GM19324 (cell line): Measurements from ENCODE around the gene LRMDA.

Source experiments
- ATAC-seq: cut with Tn5 transposase; IDR thresholded peaks from one replicate; pipeline ENCODE4 v1.9.1; 2021; ENCODE audit warnings: mild to moderate bottlenecking, moderate library complexity; ENCODE audit not compliant: unreplicated experiment, low FRiP score

LRMDA gene

DNA sequence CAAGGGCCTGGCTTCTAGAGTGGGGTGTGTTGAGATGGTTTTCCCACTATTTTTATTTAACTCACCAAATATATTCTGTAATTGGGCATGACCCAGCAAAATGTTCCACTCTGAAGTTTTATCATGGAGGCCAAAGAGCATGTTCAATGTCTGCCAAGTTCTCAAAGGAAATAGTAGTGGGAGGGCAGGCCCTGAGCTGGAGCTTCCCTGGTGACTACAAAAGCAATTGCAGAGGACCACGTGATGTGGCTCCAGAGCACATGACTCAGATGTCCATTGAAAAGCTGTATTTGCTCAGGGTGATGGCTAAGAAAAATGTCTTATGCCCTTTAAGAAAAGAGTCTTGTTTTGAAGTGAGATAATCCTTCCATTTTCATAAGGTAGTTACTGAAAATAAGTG lies 1024.8 kb downstream of the LRMDA start:
- ATAC-seq: no peak

DNA sequence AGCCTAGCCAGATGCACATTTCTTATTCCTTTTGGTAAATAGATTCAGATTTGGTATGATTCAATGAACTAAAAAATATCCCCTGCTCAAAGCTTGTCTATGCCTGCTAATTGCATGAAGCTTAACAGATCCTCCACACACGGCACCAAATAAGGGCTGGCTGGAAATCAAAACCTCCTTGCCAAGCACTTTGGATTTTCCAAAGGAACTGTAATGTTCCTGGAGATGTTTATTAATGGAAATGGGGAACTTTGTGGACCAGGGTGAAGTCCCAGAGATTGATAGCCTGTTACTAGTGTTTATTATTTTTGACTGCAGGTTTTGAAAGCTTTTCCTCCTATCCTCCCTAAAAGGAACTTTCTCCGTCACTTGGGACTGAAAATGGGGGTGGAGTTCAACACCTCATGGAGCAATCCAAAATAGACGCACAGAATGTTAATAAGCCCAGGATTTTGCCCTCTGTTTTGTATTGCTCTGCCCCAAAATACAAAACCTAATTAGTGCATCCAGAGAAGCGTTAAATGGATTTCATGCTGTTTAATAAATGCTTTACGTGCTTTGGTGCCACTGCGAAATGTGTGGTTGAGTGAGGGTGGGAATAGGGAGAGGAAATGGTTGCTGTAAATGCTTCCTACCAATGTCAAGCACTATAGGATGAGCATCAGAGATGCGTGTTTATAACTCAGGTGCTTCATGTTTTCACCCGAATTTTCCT lies 1027.7 kb downstream of the LRMDA start:
- no peak for ATAC-seq

DNA sequence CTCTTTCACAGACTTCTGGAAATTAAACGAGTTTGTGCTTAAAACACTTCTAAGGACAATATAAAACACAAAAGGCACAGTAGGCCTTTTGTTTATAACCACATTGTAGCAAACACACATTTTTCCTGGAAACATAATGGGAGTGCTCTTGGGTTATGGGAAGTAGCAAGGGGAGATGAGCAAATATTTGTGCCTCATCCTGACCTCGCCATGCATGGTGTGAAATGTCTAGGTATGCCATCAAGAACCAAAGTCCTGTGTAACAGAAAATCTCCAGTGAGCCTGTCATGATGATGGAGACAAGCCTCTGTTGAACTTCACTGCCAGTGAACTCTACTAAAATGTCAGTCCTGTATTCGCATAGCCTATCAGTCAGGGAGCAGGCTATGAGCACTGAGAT lies 1029.6 kb downstream of the LRMDA start:
- ATAC-seq: no peak

DNA sequence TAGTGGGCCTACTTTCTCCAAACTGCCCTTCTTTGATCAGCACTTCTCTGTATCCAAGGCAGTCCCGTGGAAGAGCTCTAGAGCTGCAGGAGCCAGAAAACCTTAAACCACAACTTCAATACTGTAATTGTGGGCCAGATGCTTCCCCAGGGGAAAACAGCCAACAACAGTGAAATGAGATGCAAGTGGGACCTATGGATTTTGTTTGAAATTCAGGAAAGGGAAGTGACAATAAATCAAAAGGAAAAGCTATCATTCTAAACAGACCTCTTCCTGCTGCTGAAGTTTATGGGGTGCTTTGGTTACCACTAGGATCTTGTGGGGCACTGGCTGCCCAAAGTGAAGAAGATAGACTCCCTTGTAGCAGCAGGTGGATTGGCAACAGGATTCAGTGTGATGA lies 1031.7 kb downstream of the LRMDA start:
- ATAC-seq: no peak

DNA sequence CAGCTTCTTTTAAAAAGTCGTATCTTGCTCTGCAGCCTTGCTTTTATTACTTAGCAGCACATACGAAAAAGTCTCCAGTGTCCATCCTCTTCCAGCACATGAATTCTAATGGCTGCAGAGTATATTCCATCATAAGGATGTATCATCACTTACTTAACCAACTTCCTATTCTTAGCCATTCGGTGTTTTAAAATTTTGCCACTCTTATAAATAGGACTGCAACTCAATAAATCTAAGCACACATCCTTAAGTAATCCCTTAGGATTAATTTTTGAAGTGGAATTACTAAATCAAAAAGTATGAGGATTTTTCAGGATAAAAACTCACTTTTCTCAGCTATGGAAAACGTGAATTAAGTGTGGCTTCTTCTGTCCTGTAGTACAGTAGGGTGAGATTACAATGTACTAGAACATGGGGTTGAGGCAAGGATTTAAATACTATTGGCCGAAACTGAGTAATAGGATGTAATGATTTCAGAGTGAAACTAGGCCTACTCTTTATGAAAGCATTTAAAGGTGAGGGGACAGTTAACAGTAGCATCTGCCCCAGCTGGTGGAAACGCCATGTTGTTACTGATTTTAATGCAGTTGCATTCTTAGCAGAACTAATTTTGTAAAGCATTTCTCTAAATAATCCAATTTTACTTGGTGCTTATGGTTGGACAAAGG lies 1035.5 kb downstream of the LRMDA start:
- ATAC-seq: no peak

- ATAC-seq: no peak
These were observed 1038.3 kb downstream of the LRMDA start for GRCh38 chr10:76469675-76470074.

- no peak for ATAC-seq
These were observed 1047.8 kb downstream of the LRMDA start for GRCh38 chr10:76479103-76479790.

DNA sequence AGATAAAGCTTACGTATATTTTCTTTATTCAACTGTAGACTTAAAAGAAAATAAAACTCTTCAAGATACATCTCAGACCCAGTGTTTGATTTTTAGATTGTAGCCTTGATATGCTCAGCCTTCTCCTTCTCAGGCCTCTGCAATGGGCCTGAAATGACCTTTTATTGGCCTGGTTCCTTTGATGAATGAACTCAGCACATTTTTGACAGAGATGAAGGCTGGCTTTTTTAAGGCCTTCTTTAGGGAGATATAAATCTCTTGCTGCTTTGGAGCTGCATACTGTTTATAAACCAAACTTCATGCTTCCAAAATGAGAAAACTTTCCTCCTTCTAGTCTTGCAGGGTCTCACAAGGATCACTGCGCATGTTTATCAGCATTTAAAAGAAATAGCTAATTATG lies 1049.8 kb downstream of the LRMDA start:
- ATAC-seq: no peak

DNA sequence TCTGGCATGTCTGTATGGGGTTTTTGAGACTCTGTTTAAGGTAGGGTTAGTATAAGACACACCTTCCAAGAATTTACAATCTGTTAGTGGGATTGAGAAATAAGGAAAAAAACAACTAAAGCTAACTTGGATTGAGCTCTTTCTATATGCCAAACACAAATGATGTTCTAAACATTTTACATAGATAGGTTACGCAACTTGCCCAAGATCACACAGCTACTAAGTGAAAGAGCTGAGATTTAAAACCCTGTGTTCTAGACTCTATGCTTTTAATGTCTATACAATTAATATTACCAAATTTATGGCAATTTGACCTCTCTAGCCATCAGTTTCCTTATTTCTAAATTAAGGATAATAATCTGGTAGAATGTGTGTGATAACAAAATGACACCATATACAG lies 1056.2 kb downstream of the LRMDA start:
- ATAC-seq: no peak

GRCh38 chr10:76488602-76489001 lies 1057.2 kb downstream of the LRMDA start:
- no peak for ATAC-seq

- no peak for ATAC-seq
These were observed 1059.8 kb downstream of the LRMDA start for GRCh38 chr10:76491216-76491615.

DNA sequence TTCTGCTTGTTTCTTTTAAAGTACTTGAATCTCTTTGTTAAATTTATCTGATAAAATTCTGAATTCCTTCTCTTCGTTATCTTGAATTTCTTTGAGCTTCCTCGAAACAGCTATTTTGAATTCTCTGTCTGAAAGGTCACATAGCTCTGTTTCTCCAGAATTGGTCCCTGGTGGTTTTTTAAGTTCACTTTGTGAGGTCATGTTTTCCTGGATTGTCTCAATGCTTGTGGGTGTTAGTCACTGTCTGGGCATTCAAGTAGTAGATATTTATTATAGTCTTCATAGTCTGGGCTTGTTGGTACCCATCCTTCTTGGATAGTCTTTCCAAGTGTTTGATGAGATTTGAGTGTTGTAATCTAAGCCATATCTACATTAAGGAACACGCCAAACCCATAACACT lies 1060.6 kb downstream of the LRMDA start:
- no peak for ATAC-seq

DNA sequence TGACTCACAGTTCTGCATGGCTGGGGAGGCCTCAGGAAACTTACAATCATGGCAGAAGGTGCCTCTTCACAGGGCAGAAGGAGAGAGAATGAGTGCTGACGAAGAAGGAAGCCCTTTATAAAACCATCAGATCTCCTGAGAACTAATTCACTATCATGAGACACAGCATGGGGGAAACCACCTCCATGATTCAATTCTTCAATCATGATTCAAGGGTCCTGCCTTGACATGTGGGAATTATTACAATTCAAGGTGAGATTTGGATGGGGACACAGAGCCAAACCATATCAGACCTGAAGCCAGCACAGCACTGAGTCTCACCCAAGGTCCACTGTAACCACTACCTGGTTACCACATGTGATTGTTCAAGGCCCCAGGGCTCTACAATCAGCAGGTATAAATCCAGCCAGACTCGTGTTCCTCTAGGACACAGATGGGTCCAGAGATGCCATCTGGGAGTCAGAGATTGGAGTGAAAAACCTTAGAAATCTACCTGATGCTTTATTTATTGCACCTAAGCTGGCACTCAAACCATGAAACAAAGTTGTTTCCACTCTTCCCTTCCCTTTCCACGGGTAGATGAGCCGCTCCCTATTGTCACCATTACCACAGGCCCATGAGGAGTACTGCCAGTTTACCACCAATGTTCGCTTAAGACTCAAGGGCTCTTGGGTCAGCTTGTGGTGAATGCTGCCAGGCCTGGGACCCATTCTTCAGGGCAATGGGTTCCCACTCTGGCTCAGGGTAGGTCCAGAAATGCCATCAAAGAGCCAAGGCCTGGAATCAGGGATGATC lies 1061.5 kb downstream of the LRMDA start:
- no peak for ATAC-seq

GRCh38 chr10:76497666-76498065 lies 1066.2 kb downstream of the LRMDA start:
- no peak for ATAC-seq

- no peak for ATAC-seq
These were observed 1073.4 kb downstream of the LRMDA start for GRCh38 chr10:76504823-76505222.

DNA sequence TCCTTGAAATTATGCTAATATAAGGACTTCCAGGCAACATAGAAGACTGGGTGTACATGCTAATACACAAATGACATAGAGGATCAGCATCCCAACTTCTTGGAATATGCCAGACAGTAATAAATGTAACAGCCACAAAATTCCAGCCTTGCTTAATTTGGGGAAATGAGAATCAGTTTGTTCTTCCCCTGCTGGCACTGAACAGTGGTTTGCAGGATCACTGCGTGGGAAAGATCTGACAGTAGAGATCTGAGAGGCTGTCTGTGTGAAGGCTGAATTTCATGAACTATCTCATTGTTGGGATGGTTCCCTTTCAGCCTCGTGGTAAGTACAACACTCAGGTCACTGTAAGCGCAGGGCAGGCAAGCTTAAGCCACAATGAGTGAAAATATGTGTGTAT lies 1078.0 kb downstream of the LRMDA start:
- no peak for ATAC-seq

- no peak for ATAC-seq
These were observed 1082.9 kb downstream of the LRMDA start for GRCh38 chr10:76514321-76514720.

DNA sequence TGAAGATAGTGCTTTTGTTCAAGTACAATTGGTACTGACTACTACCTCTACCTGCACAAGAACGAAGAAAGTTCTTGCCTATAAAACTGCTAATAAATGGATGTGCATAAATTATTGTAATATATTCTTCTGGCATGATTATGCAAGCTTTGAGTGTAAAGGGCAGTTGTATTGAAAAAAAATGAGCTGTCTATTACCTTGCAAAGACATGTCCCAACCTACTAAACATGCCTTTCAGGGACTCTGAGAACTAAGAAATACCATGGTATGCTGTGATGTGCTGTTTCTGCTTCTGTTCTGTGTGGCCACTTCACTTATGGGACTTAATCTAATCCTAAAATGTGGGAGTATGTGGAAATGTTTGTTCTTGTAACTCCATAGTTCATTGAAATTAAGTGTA lies 1083.4 kb downstream of the LRMDA start:
- no peak for ATAC-seq

DNA sequence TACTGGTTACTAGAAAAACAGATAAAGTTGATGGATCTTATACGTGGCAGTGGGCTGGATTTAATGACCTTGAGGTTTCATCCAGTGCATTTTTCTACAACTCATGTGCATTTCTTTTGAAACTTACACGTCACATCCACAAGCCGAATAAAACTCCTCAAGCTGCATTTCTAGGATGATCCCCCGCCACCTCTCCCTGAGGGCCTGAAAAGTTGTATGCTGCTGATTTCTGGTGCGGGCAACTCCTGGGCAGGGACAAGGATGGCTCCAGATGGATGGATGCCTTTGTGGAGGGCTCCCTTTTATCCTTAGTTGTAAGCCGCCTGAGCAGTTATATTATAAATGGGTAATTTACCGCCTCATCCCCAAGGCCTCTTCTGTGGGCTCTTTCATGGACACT lies 1091.1 kb downstream of the LRMDA start:
- ATAC-seq: no peak

DNA sequence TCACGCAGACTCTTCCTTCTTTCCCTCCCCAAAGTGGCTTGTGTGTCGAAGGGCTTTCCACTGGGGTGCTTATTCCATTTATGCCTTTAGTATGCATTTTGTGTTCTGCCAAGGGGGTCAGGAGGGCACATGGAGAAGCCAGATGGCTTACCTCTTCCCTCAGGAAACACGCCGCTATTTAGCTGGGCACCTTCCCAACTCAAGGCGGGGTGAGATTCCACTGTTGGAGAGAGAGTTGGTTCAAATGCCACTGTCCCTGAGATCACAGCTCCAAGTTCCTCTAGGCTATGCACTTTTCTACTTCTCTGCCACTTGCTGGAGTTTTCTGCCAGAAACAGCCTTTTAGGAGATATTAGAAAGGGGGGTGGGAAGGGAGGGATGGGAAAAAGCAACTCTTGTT lies 1091.8 kb downstream of the LRMDA start:
- ATAC-seq: no peak

- ATAC-seq: no peak
These were observed 1092.4 kb downstream of the LRMDA start for GRCh38 chr10:76523791-76524351.
